Measurements from ENCODE around the gene BPIFA2. TPM values are rescaled to one million over a fixed set of nuclear protein-coding genes. Genes with fewer than 3 reads are reported as not detected.

Gene BPIFA2
- total RNA-seq, 1 donor from 2014 or later = not detected

DNA sequence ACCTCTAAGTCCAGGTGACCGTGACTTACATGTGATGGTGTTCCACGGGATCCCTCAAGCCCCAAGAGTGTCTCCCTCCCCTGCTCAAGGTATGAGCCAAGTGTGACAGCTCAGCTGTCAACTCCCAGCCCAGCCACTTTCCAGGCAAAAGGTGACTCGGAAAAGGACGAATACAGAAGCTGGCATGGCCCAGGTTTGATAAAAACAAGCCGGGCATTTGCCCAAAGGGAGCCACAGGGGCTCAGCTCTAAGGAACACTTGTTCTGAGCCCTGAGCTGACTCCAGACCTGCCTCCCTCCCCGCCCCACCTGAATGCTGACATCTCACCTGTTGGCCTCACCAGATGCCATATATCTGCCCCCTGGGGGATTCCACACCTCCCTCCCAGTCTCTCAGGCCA, 43.0 kb upstream of the BPIFA2 start:
- no peaks in the 10 kb centered on the region for H3K36me3 Mint-ChIP-seq (ENCODE audit: low read depth)
- H3K4me3 Mint-ChIP-seq = no peak overlapping the region
- no peak for DNase-seq (ENCODE audit: low read depth, low spot score)
- H3K27ac Mint-ChIP-seq (ENCODE audit: unreplicated experiment) = no peak overlapping the region
- no peaks in the 10 kb centered on the region for H3K4me1 Mint-ChIP-seq
- peaks cover 13% of the 10 kb centered on the region for H3K9me3 Mint-ChIP-seq
- no peak for TF ChIP-seq CTCF (conservative IDR thresholded peaks at IDR 0.05)
- H3K27me3 Mint-ChIP-seq (ENCODE audit: low read depth) = peaks cover 47% of the 10 kb centered on the region

DNA sequence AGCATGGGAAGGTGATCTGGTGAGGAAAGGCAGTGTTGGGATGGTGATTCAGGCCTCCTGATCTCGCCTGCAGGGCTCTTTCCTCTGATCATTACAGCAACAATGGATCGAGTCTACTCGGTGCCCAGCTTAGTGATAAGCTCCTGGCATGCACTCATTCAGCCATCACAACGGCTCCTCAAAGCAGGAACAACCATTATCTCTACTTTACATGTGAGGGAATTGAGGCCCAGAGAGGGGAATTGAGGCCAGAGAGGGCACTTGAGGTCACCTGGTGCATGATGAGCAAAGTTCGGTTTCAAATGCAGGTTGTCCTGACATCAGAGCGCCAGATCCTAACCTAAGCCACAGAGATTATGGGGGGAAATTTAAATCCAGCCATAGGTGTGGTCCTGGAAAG, 42.0 kb upstream of the BPIFA2 start:
- Mint-ChIP-seq H3K9me3 (peaks cover 10% of the 10 kb centered on the region), H3K4me1 (no peaks in the 10 kb centered on the region), H3K27ac (ENCODE audit: unreplicated experiment) (no peak overlapping the region), H3K36me3 (ENCODE audit: low read depth) (no peaks in the 10 kb centered on the region), H3K27me3 (ENCODE audit: low read depth) (peaks cover 47% of the 10 kb centered on the region), H3K4me3 (no peak overlapping the region)
- no peak for TF ChIP-seq CTCF (conservative IDR thresholded peaks at IDR 0.05)
- DNase-seq (ENCODE audit: low read depth, low spot score) = no peak

DNA sequence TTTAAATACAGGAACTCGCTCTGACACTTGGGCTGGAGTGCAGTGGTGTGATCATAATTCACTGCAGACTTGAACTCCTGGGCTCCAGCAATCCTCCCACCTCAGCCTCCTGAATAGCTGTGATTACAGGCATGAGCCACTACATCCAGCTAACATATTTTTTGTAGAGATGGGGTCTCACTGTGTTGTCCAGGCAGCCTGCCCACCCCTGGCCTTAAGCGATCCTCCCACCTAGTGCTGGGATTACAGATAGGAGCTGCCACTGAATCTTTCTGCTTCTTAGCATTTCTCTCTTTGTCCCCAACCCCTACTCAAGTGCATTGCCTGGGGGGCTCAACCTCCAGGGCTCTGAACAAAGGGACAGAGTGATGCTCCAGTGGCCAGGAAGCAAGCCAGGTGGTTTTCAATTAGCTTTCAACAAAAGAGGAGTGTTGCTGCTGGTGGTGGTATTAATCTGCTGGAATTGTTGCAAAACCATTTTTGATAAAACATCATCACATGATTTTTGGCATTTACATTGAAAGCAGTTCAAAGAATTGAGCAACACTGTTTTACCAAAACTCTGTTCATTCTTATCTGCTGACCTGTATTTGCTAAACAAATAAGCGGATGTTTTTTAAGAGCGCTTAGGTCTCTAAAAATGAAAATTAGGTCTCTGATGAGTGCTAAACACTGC, 40.4 kb upstream of the BPIFA2 start:
- Mint-ChIP-seq H3K4me1 (no peaks in the 10 kb centered on the region), H3K27ac (ENCODE audit: unreplicated experiment) (no peak overlapping the region), H3K9me3 (peaks cover 3% of the 10 kb centered on the region), H3K4me3 (no peak overlapping the region), H3K36me3 (ENCODE audit: low read depth) (no peaks in the 10 kb centered on the region), H3K27me3 (ENCODE audit: low read depth) (peaks cover 43% of the 10 kb centered on the region)
- TF ChIP-seq CTCF (conservative IDR thresholded peaks at IDR 0.05) = no peak
- DNase-seq (ENCODE audit: low read depth, low spot score) = no peak

GRCh38 chr20:33130568-33131061, 37.3 kb upstream of the BPIFA2 start:
- H3K4me1 Mint-ChIP-seq = peaks cover 5% of the 10 kb centered on the region
- H3K27me3 Mint-ChIP-seq (ENCODE audit: low read depth) = peaks cover 26% of the 10 kb centered on the region
- no peaks in the 10 kb centered on the region for H3K36me3 Mint-ChIP-seq (ENCODE audit: low read depth)
- H3K9me3 Mint-ChIP-seq = no peaks in the 10 kb centered on the region
- no peak for TF ChIP-seq CTCF (conservative IDR thresholded peaks at IDR 0.05)
- H3K4me3 Mint-ChIP-seq = no peak overlapping the region
- H3K27ac Mint-ChIP-seq (ENCODE audit: unreplicated experiment) = no peak overlapping the region
- DNase-seq (ENCODE audit: low read depth, low spot score) = no peak

GRCh38 chr20:33131949-33132473, 35.9 kb upstream of the BPIFA2 start:
- H3K36me3 Mint-ChIP-seq (ENCODE audit: low read depth) = no peaks in the 10 kb centered on the region
- TF ChIP-seq CTCF (conservative IDR thresholded peaks at IDR 0.05) = no peak
- H3K4me3 Mint-ChIP-seq = no peak overlapping the region
- H3K27me3 Mint-ChIP-seq (ENCODE audit: low read depth) = peaks cover 22% of the 10 kb centered on the region
- H3K4me1 Mint-ChIP-seq = peaks cover 5% of the 10 kb centered on the region
- no peak overlapping the region for H3K27ac Mint-ChIP-seq (ENCODE audit: unreplicated experiment)
- no peak for DNase-seq (ENCODE audit: low read depth, low spot score)
- H3K9me3 Mint-ChIP-seq = no peaks in the 10 kb centered on the region
